HTERT RPE-1 (cell line): ENCODE results near the gene CTPS2.
"Not testable (repeated sequence)": the region's sequence is repeated elsewhere in the genome, so short reads cannot be mapped to it uniquely, and the experiment has no call there.

Experiments
- in situ Hi-C: fragments of 300-500 bp; cut with MboI; formaldehyde crosslinking; loops from 4 replicates; pipeline ENCODE4 v1.14.3; 2020; ENCODE audit warnings: low sequenced_read_pairs

CTPS2 gene

GRCh38 chrX:16659321-16659720 is 53.1 kb downstream of the CTPS2 start:
- in situ Hi-C loops = no loop called here

DNA sequence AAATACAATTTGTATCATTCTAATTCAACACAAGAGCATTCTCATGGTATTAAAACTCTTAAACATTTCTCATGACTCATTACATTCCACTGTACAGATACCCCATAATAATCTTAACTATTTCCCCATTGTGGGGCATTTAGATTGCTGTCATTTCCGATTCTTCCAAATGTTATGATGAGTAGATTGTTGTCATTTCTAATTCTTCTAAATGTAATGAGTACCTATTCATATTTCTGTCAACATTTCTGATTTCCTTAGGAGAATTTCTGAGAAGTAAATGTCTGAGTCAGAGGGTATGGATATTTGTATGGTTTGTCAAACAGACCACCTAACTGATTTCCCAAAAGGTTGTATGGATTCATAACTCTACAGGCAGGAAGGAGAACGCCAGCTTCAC is 54.2 kb downstream of the CTPS2 start:
- in situ Hi-C loops = no loop called here

DNA sequence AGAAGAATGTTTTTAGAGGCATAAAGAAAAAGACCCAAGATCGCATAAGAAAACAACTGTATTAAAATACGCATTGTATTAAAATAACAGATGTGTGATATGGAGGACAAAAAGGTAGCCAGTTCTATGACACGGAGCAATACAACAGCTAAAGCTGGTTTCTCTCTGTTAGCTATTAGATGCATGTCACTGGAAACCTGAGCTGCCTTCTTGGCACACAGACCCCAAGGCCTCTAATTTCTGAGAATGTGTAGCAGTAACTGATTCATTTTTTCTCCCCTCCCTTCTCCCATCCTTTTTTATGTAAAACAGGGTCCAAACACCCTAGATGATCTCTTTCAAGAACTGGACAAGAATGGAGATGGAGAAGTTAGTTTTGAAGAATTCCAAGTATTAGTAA is 58.4 kb downstream of the CTPS2 start:
- in situ Hi-C loops = no loop called here

- in situ Hi-C loops = no loop called here
These were observed 59.0 kb downstream of the CTPS2 start for GRCh38 chrX:16653424-16653823.

DNA sequence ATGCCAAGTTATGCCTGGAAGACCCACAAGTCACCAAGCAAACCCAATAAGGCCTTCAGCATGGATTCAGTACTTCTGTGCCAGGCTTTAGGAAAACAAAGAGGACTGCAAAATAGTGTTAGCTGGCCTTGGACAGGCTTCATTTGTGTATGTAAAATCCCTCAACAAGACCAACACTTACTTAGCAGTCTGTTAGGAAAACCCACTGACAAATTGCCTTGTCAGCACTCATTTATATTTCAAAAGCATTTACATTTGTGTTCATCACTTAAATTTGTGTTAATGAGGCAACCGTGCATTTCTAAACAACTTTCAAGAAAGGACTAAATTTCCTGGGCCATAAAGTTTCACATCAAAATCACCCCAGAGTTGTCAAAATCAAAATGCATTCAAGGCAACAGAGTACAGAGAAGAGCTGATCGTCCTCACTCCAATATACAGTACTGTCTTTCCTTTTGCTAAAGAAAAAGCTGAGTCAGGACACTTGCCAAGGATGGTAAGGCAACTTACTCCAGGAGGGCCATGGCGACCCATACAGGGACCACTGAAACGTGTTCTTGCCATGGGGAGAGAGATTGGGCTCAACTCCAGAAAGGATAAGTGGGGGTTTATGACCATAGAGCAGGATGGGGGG is 61.0 kb downstream of the CTPS2 start:
- in situ Hi-C loops = no loop called here

DNA sequence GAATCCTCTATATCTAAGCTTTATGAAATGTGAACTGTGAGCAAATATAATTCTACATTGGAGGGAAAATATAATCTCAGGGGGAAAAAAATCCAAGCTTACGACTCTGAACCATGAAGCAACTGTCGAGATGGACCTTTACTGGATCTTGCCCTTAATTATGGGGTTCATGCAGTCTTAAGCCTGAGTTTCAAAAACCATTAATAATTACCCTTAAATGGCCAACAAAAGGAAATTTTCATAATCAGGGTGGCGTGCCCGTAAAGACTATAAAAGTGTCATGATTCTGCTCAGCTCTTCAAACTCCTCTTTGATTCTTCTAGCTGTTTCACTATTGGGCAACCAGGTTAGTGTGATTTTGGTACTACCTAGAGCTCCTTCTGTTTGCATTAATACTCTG is 62.6 kb downstream of the CTPS2 start, which contains the start of gene S100G:
Gene S100G, plus strand, starts transcription at position 301 of the 400 bp plus-strand sequence. CDS start 849 bp downstream, outside the sequence.
- in situ Hi-C loops = no loop called here

- in situ Hi-C loops = no loop called here
These were observed 65.9 kb downstream of the CTPS2 start for GRCh38 chrX:16646366-16647138.

- in situ Hi-C loops = no loop called here
These were observed 69.3 kb downstream of the CTPS2 start for GRCh38 chrX:16643176-16643575.

GRCh38 chrX:16640823-16641222 is 71.6 kb downstream of the CTPS2 start:
- in situ Hi-C loops = no loop called here

GRCh38 chrX:16639966-16640365 is 72.5 kb downstream of the CTPS2 start:
- in situ Hi-C loops = no loop called here

DNA sequence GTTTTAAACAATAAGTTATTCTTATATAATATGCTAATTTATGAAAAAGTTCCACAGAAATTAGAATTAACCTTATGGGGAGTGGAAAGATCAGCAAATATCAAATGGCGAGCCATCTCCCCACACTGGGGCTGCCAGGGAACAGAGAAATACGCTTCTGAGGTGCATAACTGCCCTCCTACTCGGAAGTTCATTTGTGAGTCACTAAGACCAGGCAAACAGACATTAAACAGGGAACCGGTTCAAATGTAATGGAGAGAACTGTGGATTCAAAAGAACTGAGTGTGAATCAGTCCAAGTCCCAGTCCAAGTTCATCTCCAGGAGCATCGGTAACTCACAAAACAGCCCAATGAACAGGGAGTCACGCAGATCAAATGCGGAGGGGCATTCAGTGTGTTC is 73.9 kb downstream of the CTPS2 start:
- in situ Hi-C loops = no loop called here

- in situ Hi-C loops = no loop called here
These were observed 76.9 kb downstream of the CTPS2 start for GRCh38 chrX:16635596-16635995.

GRCh38 chrX:16635040-16635439 is 77.4 kb downstream of the CTPS2 start:
- in situ Hi-C loops = no loop called here

- in situ Hi-C loops = no loop called here
These were observed 78.7 kb downstream of the CTPS2 start for GRCh38 chrX:16633754-16634153.

- in situ Hi-C loops = no loop called here
These were observed 82.6 kb downstream of the CTPS2 start for GRCh38 chrX:16629909-16630308.

- in situ Hi-C loops = no loop called here
These were observed 83.4 kb downstream of the CTPS2 start for GRCh38 chrX:16628946-16629595.

DNA sequence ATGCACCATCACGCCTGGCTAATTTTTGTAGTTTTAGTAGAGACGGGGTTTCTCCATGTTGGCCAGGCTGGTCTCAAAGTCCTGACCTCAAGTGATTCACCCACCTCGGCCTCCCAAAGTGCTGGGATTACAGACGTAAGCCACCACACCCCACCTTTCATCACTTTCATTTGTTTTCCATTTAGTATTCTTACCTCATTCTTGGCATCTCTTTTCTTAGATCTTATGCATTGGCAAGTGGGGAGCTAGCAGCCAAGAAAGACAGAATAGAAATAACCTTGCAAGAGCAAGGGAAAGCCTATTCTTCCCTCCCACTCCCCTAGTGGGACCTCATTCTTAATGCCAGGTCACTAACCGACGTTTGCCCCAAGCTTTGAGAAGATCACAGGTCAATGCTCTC is 84.0 kb downstream of the CTPS2 start:
- in situ Hi-C loops = not testable (repeated sequence)

DNA sequence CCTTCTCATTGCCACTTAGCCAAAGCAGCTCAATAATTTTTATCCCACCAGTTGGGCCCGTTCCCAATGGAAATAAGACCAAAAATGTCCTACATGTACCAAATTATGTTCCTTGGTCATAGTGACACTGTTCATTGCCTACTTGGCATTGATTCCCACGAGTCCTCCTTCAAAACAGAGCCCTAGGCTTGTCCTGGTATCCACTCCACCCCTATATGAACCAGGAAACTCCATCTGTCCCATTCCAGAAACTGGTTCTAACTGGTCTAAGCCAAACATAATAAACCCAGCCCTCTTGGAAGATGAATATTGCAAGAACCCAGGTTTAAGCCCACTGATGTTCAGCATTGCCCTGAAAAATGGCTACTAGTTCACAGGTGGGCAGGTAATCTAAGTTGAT is 93.4 kb downstream of the CTPS2 start:
- in situ Hi-C loops = no loop called here

DNA sequence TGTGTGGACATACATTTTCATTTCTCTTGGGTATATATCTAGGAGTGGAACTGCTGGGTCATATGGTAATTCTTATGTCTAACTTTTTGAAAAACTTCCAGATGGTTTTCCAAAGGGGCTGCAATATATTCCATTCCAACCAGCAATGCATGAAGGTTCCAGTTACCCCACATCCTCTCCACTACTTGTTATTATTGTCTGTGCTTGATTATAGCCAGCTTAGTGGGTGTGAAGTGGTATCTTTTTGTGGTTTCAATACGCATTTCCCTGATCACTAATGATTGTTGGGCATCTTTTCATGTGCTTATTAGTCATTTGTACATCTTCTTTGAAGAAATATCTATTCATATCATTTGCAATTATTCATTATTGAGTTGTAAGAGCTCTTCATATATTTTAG is 94.0 kb downstream of the CTPS2 start:
- in situ Hi-C loops = no loop called here

- in situ Hi-C loops = no loop called here
These were observed 95.1 kb downstream of the CTPS2 start for GRCh38 chrX:16617382-16617781.

DNA sequence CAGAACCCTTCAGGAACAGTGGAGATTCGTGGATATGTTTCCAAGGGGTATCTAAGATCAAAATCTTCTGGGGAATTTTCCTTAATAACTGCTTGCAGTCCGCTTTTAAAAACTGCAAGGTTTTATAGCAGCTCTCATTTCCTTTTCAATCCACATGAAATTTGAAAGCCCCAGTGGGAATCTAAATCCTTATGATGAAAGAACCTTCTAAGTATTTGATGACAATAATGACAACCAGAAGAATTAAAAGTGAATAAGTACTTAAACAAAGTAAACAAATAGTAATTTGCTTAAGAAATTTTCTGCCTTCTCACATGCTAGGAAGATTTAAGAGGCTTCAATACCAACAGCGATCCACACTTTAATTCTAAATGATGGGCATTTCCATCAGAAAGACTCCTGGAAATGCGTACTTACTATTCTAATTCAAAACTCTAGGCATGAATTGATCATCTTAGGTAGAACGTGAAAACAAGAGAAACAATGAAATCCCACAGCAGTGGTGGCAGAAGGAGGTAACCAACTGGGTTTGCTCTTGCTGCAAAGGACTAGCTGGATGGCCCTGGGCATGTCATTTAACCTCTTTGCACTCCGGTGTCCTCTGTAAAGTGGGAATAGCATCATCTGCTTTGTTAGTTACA is 100.1 kb downstream of the CTPS2 start:
- in situ Hi-C loops = no loop called here

DNA sequence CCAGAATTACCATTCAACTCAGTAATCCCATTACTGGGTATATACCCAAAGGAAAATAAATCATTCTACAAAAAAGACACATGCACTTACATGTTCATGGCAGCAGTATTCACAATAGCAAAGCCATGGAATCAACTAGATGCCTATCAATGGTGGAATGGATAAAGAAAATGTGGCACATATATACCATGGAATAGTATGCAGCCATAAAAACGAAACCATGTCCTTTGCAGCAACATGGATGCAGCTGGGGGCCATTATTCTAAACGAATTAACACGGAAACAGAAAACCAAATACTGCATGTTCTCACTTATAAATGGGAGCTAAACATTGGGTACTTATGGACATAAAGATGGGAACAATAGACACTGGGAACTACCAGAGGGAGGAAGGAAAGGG is 101.8 kb downstream of the CTPS2 start:
- in situ Hi-C loops = not testable (repeated sequence)
